Mesendoderm (in vitro differentiated cells): ENCODE results near the gene ADGRG6.

Experiments
- DNase-seq: peaks from one replicate; pipeline ENCODE4 v3.0.0; 2013
- H2AK5ac ChIP-seq: 2 replicates; pipeline ENCODE4 v1.6.1; 2013; ENCODE audit warnings: low read length, inconsistent platforms
- H2BK120ac ChIP-seq: 2 replicates; pipeline ENCODE4 v1.6.1; 2013; ENCODE audit warnings: low read depth, mild to moderate bottlenecking, low read length, moderate library complexity, mixed read lengths
- H2BK15ac ChIP-seq: replicated peaks from 2 replicates; pipeline ENCODE4 v1.6.1; 2013; ENCODE audit warnings: low read depth, mild to moderate bottlenecking, moderate library complexity
- H2BK5ac ChIP-seq: 2 replicates; pipeline ENCODE4 v1.6.1; 2013; ENCODE audit warnings: low read length, inconsistent platforms
- H3K18ac ChIP-seq: 2 replicates; pipeline ENCODE4 v1.6.1; 2013; ENCODE audit warnings: mild to moderate bottlenecking, low read length, mixed read lengths
- H3K23ac ChIP-seq: one replicate; pipeline ENCODE4 v1.6.1; 2013; ENCODE audit warnings: low read length
- H3K27ac ChIP-seq: 2 replicates; pipeline ENCODE4 v1.5.1; 2013; ENCODE audit warnings: low read depth, mild to moderate bottlenecking, inconsistent platforms, low read length, moderate library complexity
- H3K27me3 ChIP-seq: 2 replicates; pipeline ENCODE4 v1.6.1; 2013; ENCODE audit warnings: low read length, control low read depth, mild to moderate bottlenecking, inconsistent platforms; ENCODE audit not compliant: insufficient read depth, poor library complexity
- H3K36me3 ChIP-seq: 2 replicates; pipeline ENCODE4 v1.6.1; 2013; ENCODE audit warnings: low read length, inconsistent platforms; ENCODE audit not compliant: control insufficient read depth, insufficient read depth
- H3K4ac ChIP-seq: one replicate; pipeline ENCODE4 v1.6.1; 2013; ENCODE audit warnings: low read depth, mild to moderate bottlenecking, low read length, moderate library complexity
- H3K4me1 ChIP-seq: 2 replicates; pipeline ENCODE4 v1.6.1; 2013; ENCODE audit warnings: low read depth, low read length, inconsistent platforms; ENCODE audit not compliant: control insufficient read depth
- H3K4me2 ChIP-seq: 2 replicates; pipeline ENCODE4 v1.6.1; 2013; ENCODE audit warnings: low read length
- H3K4me3 ChIP-seq: 2 replicates; pipeline ENCODE4 v1.5.1; 2013; ENCODE audit warnings: mild to moderate bottlenecking, low read length
- H3K56ac ChIP-seq: one replicate; pipeline ENCODE4 v1.6.1; 2013; ENCODE audit warnings: low read length
- H3K79me1 ChIP-seq: 2 replicates; pipeline ENCODE4 v1.6.1; 2013; ENCODE audit warnings: low read length, inconsistent platforms
- H3K79me2 ChIP-seq: 2 replicates; pipeline ENCODE4 v1.6.1; 2013; ENCODE audit warnings: mild to moderate bottlenecking, low read length; ENCODE audit not compliant: control insufficient read depth, insufficient read depth
- H3K9ac ChIP-seq: 2 replicates; pipeline ENCODE4 v1.6.1; 2013; ENCODE audit warnings: low read length, inconsistent platforms
- H4K5ac ChIP-seq: one replicate; pipeline ENCODE4 v1.6.1; 2013; ENCODE audit warnings: low read length
- H4K8ac ChIP-seq: one replicate; pipeline ENCODE4 v1.6.1; 2013; ENCODE audit warnings: low read depth, mild to moderate bottlenecking, control low read depth, low read length, moderate library complexity
- WGBS: extraction: QIAGEN DNeasy Blood & Tissue Kit; methylation state at CpG from one replicate; pipeline ENCODE4 v1.1.7; 2013; ENCODE audit warnings: low lambda C conversion rate, missing lambda C conversion rate; ENCODE audit not compliant: insufficient coverage; ENCODE audit errors: extremely low coverage; 5-methylcytosine and 5-hydroxymethylcytosine counted together

ADGRG6 gene

DNA sequence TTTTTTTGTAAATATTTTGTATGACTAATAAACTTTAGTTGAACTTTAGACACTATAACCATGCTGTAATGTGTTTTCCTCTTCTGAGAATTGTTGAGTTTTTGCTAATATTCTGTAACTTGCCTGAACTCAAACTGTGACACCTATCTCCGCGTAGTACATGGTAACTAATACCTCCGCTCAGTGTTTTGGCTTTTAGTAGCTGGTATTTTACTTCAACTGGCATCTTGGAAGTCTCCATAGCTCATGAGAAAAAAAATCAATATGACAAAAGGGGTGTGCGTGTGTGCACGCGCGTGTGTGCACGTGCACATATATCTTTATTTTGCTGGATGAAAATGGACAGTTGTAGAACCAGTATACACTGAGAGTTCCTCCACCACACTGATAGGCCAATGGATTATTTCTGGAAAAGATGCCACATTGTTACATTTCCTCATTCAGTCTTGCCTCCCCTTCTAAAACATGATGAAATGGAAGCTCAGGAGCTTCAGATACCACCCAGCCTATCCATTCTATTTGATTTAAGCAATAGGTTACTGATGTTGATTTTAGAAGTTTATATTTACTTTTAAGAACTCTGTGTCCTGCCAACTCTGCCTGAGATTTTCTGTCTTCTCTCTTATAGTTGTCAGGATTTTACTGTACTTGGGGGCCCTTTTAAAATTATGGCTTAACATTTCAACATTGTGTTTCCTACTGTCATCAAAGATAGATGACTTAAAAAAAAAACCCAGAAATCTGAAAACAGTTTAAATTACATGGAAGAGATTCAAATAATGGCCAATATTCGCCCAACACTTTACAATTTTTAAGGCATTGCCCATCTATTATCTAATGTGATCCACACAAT is 16.3 kb upstream of the ADGRG6 start:
- H2BK5ac ChIP-seq: no peak overlapping the region
- H2BK15ac ChIP-seq: no peak overlapping the region
- H3K27ac ChIP-seq: no peak overlapping the region
- no peak overlapping the region for H3K4me2 ChIP-seq
- H3K4me1 ChIP-seq: no peaks in the 10 kb centered on the region
- no peak for DNase-seq
- H3K9ac ChIP-seq: no peak overlapping the region
- no CpG with 5 or more reads among the region's 9 CpGs for WGBS
- H3K56ac ChIP-seq: no peak overlapping the region
- no peaks in the 10 kb centered on the region for H3K27me3 ChIP-seq
- no peak overlapping the region for H2BK120ac ChIP-seq
- no peak overlapping the region for H4K8ac ChIP-seq
- H3K79me1 ChIP-seq: no peaks in the 10 kb centered on the region
- no peaks in the 10 kb centered on the region for H3K36me3 ChIP-seq
- H3K4ac ChIP-seq: no peak overlapping the region
- no peak overlapping the region for H3K4me3 ChIP-seq
- H3K18ac ChIP-seq: no peak overlapping the region
- no peaks in the 10 kb centered on the region for H3K79me2 ChIP-seq
- H4K5ac ChIP-seq: no peak overlapping the region
- no peak overlapping the region for H2AK5ac ChIP-seq
- no peak overlapping the region for H3K23ac ChIP-seq

DNA sequence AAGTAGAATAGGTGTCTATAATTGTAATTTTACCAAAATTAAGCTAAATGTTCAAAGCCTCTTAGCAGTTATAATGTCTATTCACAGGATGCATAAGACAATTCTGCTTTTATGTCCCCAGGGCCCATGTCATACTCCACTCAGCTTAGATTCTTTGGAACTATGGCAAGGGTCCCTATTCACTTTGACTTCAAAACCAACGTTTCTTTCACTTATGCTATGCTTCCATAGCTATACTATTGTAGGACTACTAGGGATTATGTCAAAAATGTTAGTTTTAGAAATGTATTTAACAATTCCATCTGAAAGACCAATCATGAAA is 15.8 kb upstream of the ADGRG6 start:
- Histone ChIP-seq H2BK5ac (no peak overlapping the region), H3K56ac (no peak overlapping the region), H2AK5ac (no peak overlapping the region), H3K18ac (no peak overlapping the region), H3K4me3 (no peak overlapping the region), H3K27me3 (no peaks in the 10 kb centered on the region), H3K9ac (no peak overlapping the region), H3K4ac (no peak overlapping the region), H3K79me1 (no peaks in the 10 kb centered on the region), H3K79me2 (no peaks in the 10 kb centered on the region), H3K4me1 (no peaks in the 10 kb centered on the region), H3K4me2 (no peak overlapping the region), H4K8ac (no peak overlapping the region), H3K27ac (no peak overlapping the region), H4K5ac (no peak overlapping the region), H2BK120ac (no peak overlapping the region), H3K23ac (no peak overlapping the region), H3K36me3 (no peaks in the 10 kb centered on the region), H2BK15ac (no peak overlapping the region)
- no CpG with 5 or more reads among the region's 1 CpG for WGBS
- no peak for DNase-seq

DNA sequence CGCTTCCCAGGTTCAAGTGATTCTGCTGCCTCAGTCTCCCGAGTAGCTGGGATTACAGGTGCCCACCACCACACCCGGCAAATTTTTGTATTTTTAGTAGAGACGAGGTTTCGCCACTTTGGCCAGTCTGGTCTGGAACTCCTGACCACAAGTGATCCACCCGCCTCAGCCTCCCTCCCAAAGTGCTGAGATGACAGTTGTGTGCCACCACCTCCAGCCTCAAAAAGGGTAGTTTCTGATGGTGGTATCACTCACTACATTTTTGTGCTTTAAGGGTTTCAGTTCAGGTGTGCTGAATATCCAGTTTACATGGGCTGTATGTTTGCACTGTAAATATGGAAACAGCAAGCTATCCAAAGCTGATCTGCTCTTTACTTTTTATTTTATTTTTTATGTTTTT is 12.1 kb upstream of the ADGRG6 start:
- H2AK5ac ChIP-seq: no peak overlapping the region
- no peak overlapping the region for H3K27ac ChIP-seq
- H2BK120ac ChIP-seq: no peak overlapping the region
- H4K5ac ChIP-seq: no peak overlapping the region
- no peak overlapping the region for H3K4me3 ChIP-seq
- no peaks in the 10 kb centered on the region for H3K79me2 ChIP-seq
- H3K9ac ChIP-seq: no peak overlapping the region
- H3K56ac ChIP-seq: no peak overlapping the region
- H3K27me3 ChIP-seq: no peaks in the 10 kb centered on the region
- no CpG with 5 or more reads among the region's 6 CpGs for WGBS
- H2BK5ac ChIP-seq: no peak overlapping the region
- no peak overlapping the region for H3K4me2 ChIP-seq
- no peak for DNase-seq
- no peak overlapping the region for H4K8ac ChIP-seq
- H2BK15ac ChIP-seq: no peak overlapping the region
- H3K18ac ChIP-seq: no peak overlapping the region
- H3K4me1 ChIP-seq: no peaks in the 10 kb centered on the region
- no peaks in the 10 kb centered on the region for H3K36me3 ChIP-seq
- no peak overlapping the region for H3K23ac ChIP-seq
- no peak overlapping the region for H3K4ac ChIP-seq
- H3K79me1 ChIP-seq: no peaks in the 10 kb centered on the region

DNA sequence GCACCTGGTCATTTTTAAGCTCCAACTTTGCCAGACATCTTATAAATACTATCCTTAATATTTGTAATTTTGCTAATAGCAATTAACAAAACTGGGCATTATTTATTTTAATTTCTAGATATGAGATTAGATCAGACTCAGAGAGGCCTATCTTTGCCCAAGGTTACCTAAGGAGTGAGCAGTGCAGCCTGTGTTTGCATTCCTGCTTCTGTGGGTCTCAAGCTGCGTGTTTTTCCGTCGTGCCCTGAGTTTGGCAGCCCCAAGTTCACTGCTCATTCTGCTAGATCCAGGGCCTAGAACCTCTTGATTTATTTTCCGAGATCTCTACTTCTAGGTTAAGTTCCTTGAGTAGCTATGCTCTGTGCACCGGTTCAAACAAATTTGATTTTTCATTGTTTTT is 11.0 kb upstream of the ADGRG6 start:
- Histone ChIP-seq H2BK120ac (no peak overlapping the region), H3K18ac (no peak overlapping the region), H3K23ac (no peak overlapping the region), H3K56ac (no peak overlapping the region), H3K9ac (no peak overlapping the region), H4K5ac (no peak overlapping the region), H2BK15ac (no peak overlapping the region), H2AK5ac (no peak overlapping the region), H3K4me3 (no peak overlapping the region), H2BK5ac (no peak overlapping the region), H4K8ac (no peak overlapping the region), H3K27ac (no peak overlapping the region), H3K4ac (no peak overlapping the region), H3K27me3 (no peaks in the 10 kb centered on the region), H3K4me1 (no peaks in the 10 kb centered on the region), H3K4me2 (no peak overlapping the region), H3K36me3 (no peaks in the 10 kb centered on the region), H3K79me1 (no peaks in the 10 kb centered on the region), H3K79me2 (no peaks in the 10 kb centered on the region)
- no peak for DNase-seq
- WGBS: no CpG with 5 or more reads among the region's 5 CpGs

DNA sequence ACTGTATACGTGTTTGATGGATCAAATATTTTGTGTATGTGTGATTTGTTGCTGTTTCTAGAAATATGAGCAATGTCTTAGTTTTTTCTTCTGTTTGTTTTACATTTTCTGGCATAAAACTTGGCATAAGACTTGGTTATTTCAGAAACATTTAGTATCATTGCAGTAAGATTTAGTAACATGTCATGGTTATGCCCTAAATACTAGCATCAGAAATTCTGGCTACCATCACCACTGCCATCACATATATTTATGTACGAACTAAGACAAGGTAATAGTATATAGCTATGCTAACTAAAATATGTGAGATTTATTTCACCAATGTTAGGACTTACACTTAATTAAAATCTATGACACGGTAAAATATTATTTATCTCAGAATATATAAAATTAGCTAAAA is 10.3 kb upstream of the ADGRG6 start:
- Histone ChIP-seq H2AK5ac (no peak overlapping the region), H2BK5ac (no peak overlapping the region), H3K56ac (no peak overlapping the region), H3K79me1 (no peaks in the 10 kb centered on the region), H4K8ac (no peak overlapping the region), H3K4me3 (no peak overlapping the region), H3K79me2 (no peaks in the 10 kb centered on the region), H3K9ac (no peak overlapping the region), H3K36me3 (no peaks in the 10 kb centered on the region), H3K4ac (no peak overlapping the region), H4K5ac (no peak overlapping the region), H3K18ac (no peak overlapping the region), H3K27ac (no peak overlapping the region), H2BK15ac (no peak overlapping the region), H3K23ac (no peak overlapping the region), H2BK120ac (no peak overlapping the region), H3K4me2 (no peak overlapping the region), H3K4me1 (no peaks in the 10 kb centered on the region), H3K27me3 (no peaks in the 10 kb centered on the region)
- no CpG with 5 or more reads among the region's 3 CpGs for WGBS
- no peak for DNase-seq
